ENCODE data around the gene PCDH17.
A peak's percentile ranks its signal among the peaks of the same experiment; 100 is the strongest.

PCDH17 gene

GRCh38 chr13:57739089-57739488 is 107.5 kb downstream of the PCDH17 start:
- peak; percentile 78 for DNase-seq

GRCh38 chr13:57739543-57740190 is 108.1 kb downstream of the PCDH17 start:
- DNase-seq, result no peak

- DNase-seq, result peak; percentile 27
These were observed 109.2 kb downstream of the PCDH17 start for GRCh38 chr13:57740719-57741118.

GRCh38 chr13:57748096-57748495 is 116.6 kb downstream of the PCDH17 start:
- DNase-seq, result no peak

GRCh38 chr13:57760951-57761350 is 129.4 kb downstream of the PCDH17 start:
- no peak for DNase-seq

- DNase-seq, result no peak
These were observed 132.1 kb downstream of the PCDH17 start for GRCh38 chr13:57763689-57764088.
